Body of pancreas (tissue), 4 donors: ENCODE results near the gene CACNA1F. TPM values are rescaled to one million over a fixed set of nuclear protein-coding genes. Genes with fewer than 3 reads are reported as not detected.

ENCODE experiments used
- ATAC-seq: fragments of 150-250 bp; one replicate; pipeline ENCODE4 v1.9.1; 2016
- DNase-seq, 4 donors: peaks; one replicate each; pipeline ENCODE4 v3.0.0-alpha.2; 2019
- H3K27ac ChIP-seq, 4 donors: fragments of 200-600 bp; sonication (generic); 1 replicate in 3 of 4; 2 replicates in 1 of 4; pipeline versions ENCODE4 v1.5.1 to v1.6.1; 2016 to 2019; ENCODE audit warnings: mild to moderate bottlenecking in 1 of 4, mixed read lengths in 1 of 4, moderate library complexity in 1 of 4
- H3K27me3 ChIP-seq, 2 donors: fragments of 200-600 bp; sonication (generic); one replicate each; pipeline ENCODE4 v1.6.0; 2016; ENCODE audit warnings: mild to moderate bottlenecking in 1 of 2
- H3K36me3 ChIP-seq, 2 donors: fragments of 200-600 bp; sonication (generic); replicated peaks in 1 of 2; 2 replicates each; pipeline ENCODE4 v1.5.1; 2016; ENCODE audit warnings: low read depth in 2 of 2; ENCODE audit not compliant: insufficient read depth in 1 of 2
- H3K4me1 ChIP-seq: fragments of 200-600 bp; sonication (generic); one replicate; pipeline ENCODE4 v1.6.0; 2016
- H3K4me3 ChIP-seq, 2 donors: fragments of 200-600 bp; sonication (generic); 1 replicate in 1 of 2; 2 replicates in 1 of 2; pipeline ENCODE4 v1.5.1; 2016 to 2019
- H3K9me3 ChIP-seq, 3 donors: fragments of 200-600 bp; sonication (generic); 1 replicate in 2 of 3; 2 replicates in 1 of 3; pipeline ENCODE4 v1.5.1; 2016
- CTCF ChIP-seq, 7 experiments: fragments of 450-650 bp in 4 of 7; fragments of 200-600 bp in 3 of 7; sonication (generic) in 3 of 7; IDR thresholded peaks; one replicate each; pipeline ENCODE4 v1.5.1; 2016 to 2019; ENCODE audit warnings: antibody characterized with exemption in 7 of 7
- POLR2A ChIP-seq, 3 donors: fragments of 450-650 bp; IDR thresholded peaks; one replicate each; pipeline ENCODE4 v1.6.1; 2016; ENCODE audit warnings: antibody characterized with exemption in 3 of 3, mild to moderate bottlenecking in 2 of 3
- WGBS, 2 donors: methylation state at CpG; one replicate each; pipeline ENCODE4 v1.1.5; 2017; 5-methylcytosine and 5-hydroxymethylcytosine counted together
- intact Hi-C: fragments of 100-400 bp; cut with DNase I; formaldehyde crosslinking; loops from one replicate; pipeline ENCODE4 v1.15.1; 2023
- total RNA-seq, 2 donors: library from RNA; depleted of rRNA; stranded (reverse); fragments of >200 nt; gene quantifications; one replicate each; pipeline ENCODE4 v1.1.0, GENCODE V29; 2016

The CACNA1F gene
- total RNA-seq, 2 donors from 2014 or later = 0.26 TPM; not detected in 1

DNA sequence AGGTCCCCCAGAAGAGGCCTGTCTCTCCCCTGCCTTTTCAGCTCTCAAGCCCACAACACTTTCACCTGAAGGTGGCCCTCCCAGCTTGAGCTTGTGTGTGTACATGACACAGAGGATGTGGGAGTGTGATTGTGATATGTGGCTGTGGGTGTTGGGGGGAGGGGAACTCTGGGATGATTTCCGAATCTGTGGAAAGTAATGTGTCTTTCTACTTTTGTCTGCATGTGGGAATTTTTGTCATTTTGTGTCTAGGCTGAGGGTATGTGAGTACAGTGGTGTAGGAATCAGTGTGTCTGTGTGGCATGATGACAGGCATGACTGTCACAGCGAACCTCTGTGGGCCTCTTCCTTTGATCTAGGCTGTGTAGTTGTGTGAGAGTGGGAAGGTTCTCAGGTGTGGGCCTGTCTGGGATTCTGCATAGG is 39.6 kb downstream of the CACNA1F start:
- DNase-seq = no peak
- no peak for TF ChIP-seq CTCF (IDR thresholded peaks at IDR 0.05)
- no peak for TF ChIP-seq POLR2A (IDR thresholded peaks at IDR 0.05)
- WGBS, 2 donors = 50 to 89% methylated on average over 1 to 2 of the region's 2 CpGs

GRCh38 chrX:49192722-49193328 is 40.3 kb downstream of the CACNA1F start:
- Histone ChIP-seq H3K4me3 (no peak overlapping the region), H3K9me3 (no peaks in the 10 kb centered on the region), H3K4me1 (peaks cover 5% of the 10 kb centered on the region), H3K27me3 (no peaks in the 10 kb centered on the region), H3K27ac (no peak overlapping the region), H3K36me3 (no peaks in the 10 kb centered on the region)
- DNase-seq (peak; percentile 28 to 44 (median 30)), ATAC-seq (no peak)
- TF ChIP-seq CTCF (IDR thresholded peaks at IDR 0.05) (peak in 6 of 7 experiments; percentile 22 to 48 (median 40)), POLR2A (IDR thresholded peaks at IDR 0.05) (no peak)
- 35 to 37% methylated on average over 5 to 9 of the region's 10 CpGs for WGBS, 2 donors
- intact Hi-C loops = no loop called here

More for the DNA sequence above, 39.6 kb downstream of the CACNA1F start:
- Histone ChIP-seq H3K27me3 (no peaks in the 10 kb centered on the region), H3K9me3 (no peaks in the 10 kb centered on the region), H3K36me3 (no peaks in the 10 kb centered on the region), H3K4me3 (no peak overlapping the region), H3K4me1 (peaks cover 5% of the 10 kb centered on the region), H3K27ac (no peak overlapping the region)
- intact Hi-C loops = no loop called here
- ATAC-seq = no peak

GRCh38 chrX:49191574-49192011 is 41.5 kb downstream of the CACNA1F start:
- WGBS, 2 donors = 1 to 4% methylated on average over 6 to 32 of the region's 34 CpGs

GRCh38 chrX:49190821-49191573 is 42.1 kb downstream of the CACNA1F start:
- Histone ChIP-seq H3K4me3 (peak overlapping the region; percentile 27 to 43), H3K36me3 (no peaks in the 10 kb centered on the region), H3K27ac (peak overlapping the region; percentile 79 to 95 (median 86)), H3K9me3 (no peaks in the 10 kb centered on the region), H3K27me3 (no peaks in the 10 kb centered on the region), H3K4me1 (peaks cover 10% of the 10 kb centered on the region)
- intact Hi-C loops = no loop called here
- WGBS, 2 donors = 0% methylated on average over 25 of the region's 32 CpGs
- DNase-seq = peak; percentile 89 to 97 (median 92)
- TF ChIP-seq POLR2A (IDR thresholded peaks at IDR 0.05) (peak; percentile 83 to 93 (median 92)), CTCF (IDR thresholded peaks at IDR 0.05) (no peak)
- peak; percentile 91 for ATAC-seq

More at GRCh38 chrX:49191574-49192011, 41.5 kb downstream of the CACNA1F start:
- no peaks in the 10 kb centered on the region for H3K27me3 ChIP-seq
- no peak for TF ChIP-seq CTCF (IDR thresholded peaks at IDR 0.05)
- TF ChIP-seq POLR2A (IDR thresholded peaks at IDR 0.05) = no peak
- H3K4me3 ChIP-seq = peak overlapping the region; percentile 27 to 43
- H3K9me3 ChIP-seq = no peaks in the 10 kb centered on the region
- H3K27ac ChIP-seq = peak overlapping the region; percentile 79 to 95 (median 86)
- no peaks in the 10 kb centered on the region for H3K36me3 ChIP-seq
- intact Hi-C loops = no loop called here
- peak in 1 of 4 donors; percentile 24 for DNase-seq
- peaks cover 6% of the 10 kb centered on the region for H3K4me1 ChIP-seq
- ATAC-seq = no peak
